GM19025 (cell line): Measurements from ENCODE around the gene PAFAH1B2.
"Not testable (repeated sequence)": the region's sequence is repeated elsewhere in the genome, so short reads cannot be mapped to it uniquely, and the experiment has no call there.

ENCODE experiments used
- ATAC-seq: cut with Tn5 transposase; IDR thresholded peaks from one replicate; pipeline ENCODE4 v1.9.1; 2021; ENCODE audit warnings: mild to moderate bottlenecking, low read depth, moderate library complexity; ENCODE audit not compliant: unreplicated experiment

The PAFAH1B2 gene

GRCh38 chr11:117171404-117172061, 27.4 kb downstream of the PAFAH1B2 start:
- no peak for ATAC-seq

- ATAC-seq = no peak
Observed at GRCh38 chr11:117172724-117173421, 28.8 kb downstream of the PAFAH1B2 start.

GRCh38 chr11:117175104-117175503, 31.0 kb downstream of the PAFAH1B2 start:
- ATAC-seq = no peak

- no peak for ATAC-seq
Observed at GRCh38 chr11:117175781-117176180, 31.7 kb downstream of the PAFAH1B2 start.

- no peak for ATAC-seq
Observed at GRCh38 chr11:117176186-117176585, 32.1 kb downstream of the PAFAH1B2 start.

GRCh38 chr11:117177534-117178209, 33.6 kb downstream of the PAFAH1B2 start:
- ATAC-seq = no peak

- ATAC-seq = peak; percentile 90
Observed at GRCh38 chr11:117178210-117179034, 34.3 kb downstream of the PAFAH1B2 start, which contains the start of gene SIDT2. Gene SIDT2, plus strand, starts transcription at chr11:117178743. Its CDS starts 521 bp downstream, at chr11:117179264.

- peak; percentile 19 for ATAC-seq
Observed at GRCh38 chr11:117179048-117179999, 35.2 kb downstream of the PAFAH1B2 start.

GRCh38 chr11:117180020-117180419, 35.9 kb downstream of the PAFAH1B2 start:
- ATAC-seq = no peak

- no peak for ATAC-seq
Observed at GRCh38 chr11:117180661-117181585, 36.8 kb downstream of the PAFAH1B2 start.

- no peak for ATAC-seq
Observed at GRCh38 chr11:117181586-117182550, 37.8 kb downstream of the PAFAH1B2 start.

- no peak for ATAC-seq
Observed at GRCh38 chr11:117182551-117182935, 38.5 kb downstream of the PAFAH1B2 start.

GRCh38 chr11:117183178-117183577, 39.1 kb downstream of the PAFAH1B2 start:
- not testable (repeated sequence) for ATAC-seq

GRCh38 chr11:117183724-117184349, 39.8 kb downstream of the PAFAH1B2 start:
- ATAC-seq = no peak

GRCh38 chr11:117185736-117186430, 41.8 kb downstream of the PAFAH1B2 start:
- ATAC-seq = no peak

- ATAC-seq = no peak
Observed at GRCh38 chr11:117186431-117186761, 42.3 kb downstream of the PAFAH1B2 start.
